ENCODE measurements around the gene TTC29. TPM values are rescaled to one million over a fixed set of nuclear protein-coding genes. Genes with fewer than 3 reads are reported as not detected.

The TTC29 gene
- total and polyA plus RNA-seq, 9 of the 15 experiments (the other 6 are each of a cell fraction or from before 2014, with no cell fraction given): 0.04 TPM; not detected in 8

GRCh38 chr4:146927695-146928094 lies 18.0 kb downstream of the TTC29 start:
- no peak overlapping the region for H3K4me3 ChIP-seq
- CTCF ChIA-PET (ENCODE audit: low intra/inter-chr PET ratio): no interaction called here

More at GRCh38 chr4:146927695-146928094, 18.0 kb downstream of the TTC29 start:
- intact Hi-C loops (cut with micrococcal nuclease): loop anchor here (10.0 kb wide), 1 partner anchor 167 kb away; no protein-coding TSS in a partner anchor
- POLR2A ChIA-PET: no interaction called here
- Histone ChIP-seq H3K27me3 (ENCODE audit: control insufficient read depth in 2 of 2, insufficient read depth in 2 of 2, low read length in 2 of 2) (no peaks in the 10 kb centered on the region), H3K9me1 (ENCODE audit: control insufficient read depth, insufficient read depth, low read length) (no peaks in the 10 kb centered on the region), H3K27ac (ENCODE audit: extremely low read depth, low read depth, low read length) (no peak overlapping the region), H3K9me3 (replicated peaks; ENCODE audit: control insufficient read depth, insufficient read depth, low read depth, low read length) (no peaks in the 10 kb centered on the region), H3K36me3 (ENCODE audit: control insufficient read depth, insufficient read depth, low read length) (no peaks in the 10 kb centered on the region), H2AFZ (ENCODE audit: low read depth, low read length) (no peak overlapping the region), H3K9ac (ENCODE audit: insufficient read depth in 1 of 2, low read depth in 2 of 2, low read length in 2 of 2) (no peak overlapping the region), H3K4me2 (ENCODE audit: insufficient read depth, low read length) (no peak overlapping the region), H3K4me1 (replicated peaks in 1 of 2; ENCODE audit: control insufficient read depth in 2 of 2, insufficient read depth in 2 of 2, low read length in 2 of 2) (no peaks in the 10 kb centered on the region), H4K20me1 (replicated peaks; ENCODE audit: control insufficient read depth, insufficient read depth, low read length) (no peaks in the 10 kb centered on the region), H3K79me2 (ENCODE audit: control insufficient read depth, insufficient read depth, low read length) (no peaks in the 10 kb centered on the region)
- ATAC-seq (no peak), DNase-seq (ENCODE audit: extremely low read depth in 1 of 4, low spot score in 3 of 4) (no peak), FAIRE-seq (no peak)
- BruUV-seq (replicated peaks): no TSS peak
- in situ Hi-C loops (cut with MboI): no loop called here
- WGBS (ENCODE audit: insufficient coverage, low coverage, missing lambda C conversion rate): 0% methylated on average over 2 of the region's 2 CpGs
- TF ChIP-seq NFIC (IDR thresholded peaks at IDR 0.05) (no peak), ZBTB17 (CRISPR knock-in tag; IDR thresholded peaks at IDR 0.05) (no peak), CREM (IDR thresholded peaks at IDR 0.05; ENCODE audit: low read depth) (no peak), KLF6 (CRISPR knock-in tag; IDR thresholded peaks at IDR 0.05; ENCODE audit: borderline replicate concordance) (no peak), ZNF609 (CRISPR knock-in tag; IDR thresholded peaks at IDR 0.05; ENCODE audit: borderline replicate concordance) (no peak), NR2F6 (CRISPR knock-in tag; IDR thresholded peaks at IDR 0.05) (no peak), ZNF699 (CRISPR knock-in tag; IDR thresholded peaks at IDR 0.05; ENCODE audit: insufficient replicate concordance) (no peak), TARDBP (IDR thresholded peaks at IDR 0.05) (no peak), ZNF165 (CRISPR knock-in tag; IDR thresholded peaks at IDR 0.05; ENCODE audit: borderline replicate concordance) (no peak), L3MBTL2 (IDR thresholded peaks at IDR 0.05) (no peak), ZNF830 (CRISPR knock-in tag; IDR thresholded peaks at IDR 0.05) (no peak), TCF7 (IDR thresholded peaks at IDR 0.05; ENCODE audit: borderline replicate concordance) (no peak), BHLHE40 (IDR thresholded peaks at IDR 0.05; ENCODE audit: low read length) (no peak), SIX5 (IDR thresholded peaks at IDR 0.05; ENCODE audit: borderline replicate concordance in 1 of 2, insufficient read depth in 1 of 2, low read depth in 1 of 2, low read length in 2 of 2) (no peak), POLR2AphosphoS2 (IDR thresholded peaks at IDR 0.05; ENCODE audit: low read length) (no peak)
- TF ChIP-seq, protein P1, sequence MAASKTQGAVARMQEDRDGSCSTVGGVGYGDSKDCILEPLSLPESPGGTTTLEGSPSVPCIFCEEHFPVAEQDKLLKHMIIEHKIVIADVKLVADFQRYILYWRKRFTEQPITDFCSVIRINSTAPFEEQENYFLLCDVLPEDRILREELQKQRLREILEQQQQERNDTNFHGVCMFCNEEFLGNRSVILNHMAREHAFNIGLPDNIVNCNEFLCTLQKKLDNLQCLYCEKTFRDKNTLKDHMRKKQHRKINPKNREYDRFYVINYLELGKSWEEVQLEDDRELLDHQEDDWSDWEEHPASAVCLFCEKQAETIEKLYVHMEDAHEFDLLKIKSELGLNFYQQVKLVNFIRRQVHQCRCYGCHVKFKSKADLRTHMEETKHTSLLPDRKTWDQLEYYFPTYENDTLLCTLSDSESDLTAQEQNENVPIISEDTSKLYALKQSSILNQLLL (CRISPR knock-in tag; IDR thresholded peaks at IDR 0.05; ENCODE audit: borderline replicate concordance): no peak
